Lower leg skin (tissue), 3 donors: ENCODE results near the gene TOMM34.

Source experiments
- CTCF ChIP-seq, 3 donors: fragments of 450-650 bp; IDR thresholded peaks; one replicate each; pipeline ENCODE4 v1.5.1; 2016; ENCODE audit warnings: antibody characterized with exemption in 3 of 3, mild to moderate bottlenecking in 3 of 3, moderate library complexity in 2 of 3
- POLR2A ChIP-seq, 2 donors: fragments of 450-650 bp; IDR thresholded peaks; one replicate each; pipeline ENCODE4 v1.6.1; 2016 to 2017; ENCODE audit warnings: antibody characterized with exemption in 2 of 2, mild to moderate bottlenecking in 1 of 2, moderate library complexity in 1 of 2

GRCh38 chr20:44932916-44933315 is 27.3 kb downstream of the TOMM34 start:
- no peak for TF ChIP-seq CTCF (IDR thresholded peaks at IDR 0.05)
- no peak for TF ChIP-seq POLR2A (IDR thresholded peaks at IDR 0.05)
